Measurements from ENCODE around the gene ENOX2.

The ENOX2 gene

DNA sequence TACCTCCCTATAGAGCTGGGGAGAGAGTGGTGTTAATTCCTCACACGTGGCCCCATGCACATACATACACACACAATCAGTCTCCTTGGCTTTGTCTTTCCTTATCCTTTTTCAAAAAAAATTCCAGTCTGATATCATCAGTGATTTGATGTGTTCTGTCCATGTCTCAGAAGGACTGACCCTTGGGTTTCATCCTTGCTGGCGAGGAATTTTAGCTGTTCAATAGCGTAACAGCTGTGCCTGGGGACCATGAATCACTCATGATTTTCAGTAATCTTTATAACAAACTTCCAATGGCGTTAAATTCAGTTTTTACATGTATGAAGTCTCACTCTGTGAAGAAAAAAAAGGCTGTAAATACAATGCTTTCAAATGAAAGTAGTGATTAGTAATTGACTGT is 296.6 kb downstream of the ENOX2 start (continued):
- TF ChIP-seq ZC3H10 (CRISPR knock-in tag; IDR thresholded peaks at IDR 0.05) (no peak), ARNTL (CRISPR knock-in tag; IDR thresholded peaks at IDR 0.05; ENCODE audit: borderline replicate concordance, low read depth) (no peak)
- TF ChIP-seq, protein P1, sequence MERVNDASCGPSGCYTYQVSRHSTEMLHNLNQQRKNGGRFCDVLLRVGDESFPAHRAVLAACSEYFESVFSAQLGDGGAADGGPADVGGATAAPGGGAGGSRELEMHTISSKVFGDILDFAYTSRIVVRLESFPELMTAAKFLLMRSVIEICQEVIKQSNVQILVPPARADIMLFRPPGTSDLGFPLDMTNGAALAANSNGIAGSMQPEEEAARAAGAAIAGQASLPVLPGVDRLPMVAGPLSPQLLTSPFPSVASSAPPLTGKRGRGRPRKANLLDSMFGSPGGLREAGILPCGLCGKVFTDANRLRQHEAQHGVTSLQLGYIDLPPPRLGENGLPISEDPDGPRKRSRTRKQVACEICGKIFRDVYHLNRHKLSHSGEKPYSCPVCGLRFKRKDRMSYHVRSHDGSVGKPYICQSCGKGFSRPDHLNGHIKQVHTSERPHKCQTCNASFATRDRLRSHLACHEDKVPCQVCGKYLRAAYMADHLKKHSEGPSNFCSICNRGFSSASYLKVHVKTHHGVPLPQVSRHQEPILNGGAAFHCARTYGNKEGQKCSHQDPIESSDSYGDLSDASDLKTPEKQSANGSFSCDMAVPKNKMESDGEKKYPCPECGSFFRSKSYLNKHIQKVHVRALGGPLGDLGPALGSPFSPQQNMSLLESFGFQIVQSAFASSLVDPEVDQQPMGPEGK (CRISPR knock-in tag; IDR thresholded peaks at IDR 0.05; ENCODE audit: borderline replicate concordance), result no peak

DNA sequence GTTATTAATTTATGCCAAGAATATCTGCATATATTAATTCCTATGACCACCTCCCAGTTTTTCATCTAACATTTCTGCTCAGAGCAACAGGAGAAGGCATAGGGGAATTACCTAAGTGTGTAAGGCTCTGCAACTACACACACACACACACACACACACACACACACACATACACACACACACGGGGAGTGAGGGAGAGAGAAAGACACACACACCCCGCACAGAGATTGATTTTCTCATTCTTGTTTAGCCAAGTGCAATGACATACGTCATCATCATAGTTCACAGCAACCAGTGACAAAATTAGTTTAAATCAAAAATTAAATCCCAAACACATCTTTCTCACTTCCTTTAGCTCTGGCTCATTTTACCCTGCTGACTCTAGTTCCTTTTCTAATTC is 298.1 kb downstream of the ENOX2 start:
- no peak for TF ChIP-seq SNAI2 (CRISPR knock-in tag; IDR thresholded peaks at IDR 0.05)
- ATAC-seq, result no peak

DNA sequence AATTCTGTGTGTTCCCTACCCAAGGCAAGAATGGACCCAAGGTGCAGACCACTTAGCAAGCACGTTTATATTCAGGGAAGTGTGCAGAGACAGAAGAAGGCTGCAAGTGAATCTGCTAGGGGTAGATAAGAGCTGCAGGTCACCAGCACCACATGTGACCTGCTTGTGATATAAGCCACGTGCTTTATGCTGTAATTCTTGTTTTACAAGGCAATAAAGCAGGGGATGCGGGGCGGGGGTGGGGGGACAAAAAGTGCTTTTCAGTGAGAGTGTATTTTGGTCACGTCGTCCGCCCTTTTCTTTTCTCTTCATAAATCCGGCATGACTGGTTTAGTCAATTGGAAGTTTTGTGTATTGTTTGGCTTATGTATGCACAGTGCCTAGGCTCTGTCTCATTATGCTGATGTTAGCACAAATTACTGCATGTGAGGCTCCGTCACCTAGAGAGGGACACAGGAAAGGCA is 308.5 kb downstream of the ENOX2 start:
- ATAC-seq, result no peak
- TF ChIP-seq ARNTL (CRISPR knock-in tag; IDR thresholded peaks at IDR 0.05; ENCODE audit: borderline replicate concordance, low read depth), result no peak
- TF ChIP-seq ZNF565 (CRISPR knock-in tag; conservative IDR thresholded peaks at IDR 0.05; ENCODE audit: low read depth), result no peak
- TF ChIP-seq BACH2 (CRISPR knock-in tag; IDR thresholded peaks at IDR 0.05; ENCODE audit: borderline replicate concordance), result no peak
- no peak for TF ChIP-seq ZNF8 (CRISPR knock-in tag; IDR thresholded peaks at IDR 0.05)
- TF ChIP-seq, protein P2, sequence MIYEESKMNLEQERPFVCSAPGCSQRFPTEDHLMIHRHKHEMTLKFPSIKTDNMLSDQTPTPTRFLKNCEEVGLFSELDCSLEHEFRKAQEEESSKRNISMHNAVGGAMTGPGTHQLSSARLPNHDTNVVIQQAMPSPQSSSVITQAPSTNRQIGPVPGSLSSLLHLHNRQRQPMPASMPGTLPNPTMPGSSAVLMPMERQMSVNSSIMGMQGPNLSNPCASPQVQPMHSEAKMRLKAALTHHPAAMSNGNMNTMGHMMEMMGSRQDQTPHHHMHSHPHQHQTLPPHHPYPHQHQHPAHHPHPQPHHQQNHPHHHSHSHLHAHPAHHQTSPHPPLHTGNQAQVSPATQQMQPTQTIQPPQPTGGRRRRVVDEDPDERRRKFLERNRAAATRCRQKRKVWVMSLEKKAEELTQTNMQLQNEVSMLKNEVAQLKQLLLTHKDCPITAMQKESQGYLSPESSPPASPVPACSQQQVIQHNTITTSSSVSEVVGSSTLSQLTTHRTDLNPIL (CRISPR knock-in tag; IDR thresholded peaks at IDR 0.05; ENCODE audit: low read depth), result no peak
- TF ChIP-seq, protein P1 (CRISPR knock-in tag; IDR thresholded peaks at IDR 0.05; ENCODE audit: borderline replicate concordance), result no peak
- no peak for TF ChIP-seq ZFP3 (CRISPR knock-in tag; IDR thresholded peaks at IDR 0.05)
- no peak for TF ChIP-seq CSDC2 (CRISPR knock-in tag; IDR thresholded peaks at IDR 0.05)
- no peak for TF ChIP-seq OSR1 (CRISPR knock-in tag; IDR thresholded peaks at IDR 0.05)
- no peak for TF ChIP-seq GLIS3 (CRISPR knock-in tag; IDR thresholded peaks at IDR 0.05)
- TF ChIP-seq ZNF70 (CRISPR knock-in tag; IDR thresholded peaks at IDR 0.05), result no peak
- no peak for TF ChIP-seq ZC3H10 (CRISPR knock-in tag; IDR thresholded peaks at IDR 0.05)
- no peak for TF ChIP-seq TOX (CRISPR knock-in tag; IDR thresholded peaks at IDR 0.05; ENCODE audit: borderline replicate concordance)

DNA sequence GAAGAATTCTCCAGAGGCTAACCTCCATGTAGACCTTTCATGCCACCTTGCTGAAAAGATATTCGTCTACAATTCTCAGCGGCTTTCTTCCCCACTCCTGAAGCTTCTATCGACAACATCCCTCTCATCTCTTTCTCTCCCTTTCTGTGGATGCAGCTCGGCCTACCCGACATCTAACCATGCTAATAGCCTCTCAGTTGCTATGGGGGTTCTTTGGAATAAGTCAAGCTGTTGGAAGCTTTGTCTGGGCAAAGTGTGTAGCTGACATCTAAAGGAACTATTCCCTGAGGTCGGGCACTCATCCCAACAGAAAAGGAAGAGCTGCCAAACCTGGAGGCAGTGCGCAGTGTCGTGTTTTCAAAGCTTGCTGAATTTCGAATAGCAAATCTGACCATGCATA is 309.1 kb downstream of the ENOX2 start:
- ATAC-seq, result no peak
- TF ChIP-seq, protein P3, sequence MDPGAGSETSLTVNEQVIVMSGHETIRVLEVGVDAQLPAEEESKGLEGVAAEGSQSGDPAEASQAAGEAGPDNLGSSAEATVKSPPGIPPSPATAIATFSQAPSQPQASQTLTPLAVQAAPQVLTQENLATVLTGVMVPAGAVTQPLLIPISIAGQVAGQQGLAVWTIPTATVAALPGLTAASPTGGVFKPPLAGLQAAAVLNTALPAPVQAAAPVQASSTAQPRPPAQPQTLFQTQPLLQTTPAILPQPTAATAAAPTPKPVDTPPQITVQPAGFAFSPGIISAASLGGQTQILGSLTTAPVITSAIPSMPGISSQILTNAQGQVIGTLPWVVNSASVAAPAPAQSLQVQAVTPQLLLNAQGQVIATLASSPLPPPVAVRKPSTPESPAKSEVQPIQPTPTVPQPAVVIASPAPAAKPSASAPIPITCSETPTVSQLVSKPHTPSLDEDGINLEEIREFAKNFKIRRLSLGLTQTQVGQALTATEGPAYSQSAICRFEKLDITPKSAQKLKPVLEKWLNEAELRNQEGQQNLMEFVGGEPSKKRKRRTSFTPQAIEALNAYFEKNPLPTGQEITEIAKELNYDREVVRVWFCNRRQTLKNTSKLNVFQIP (CRISPR knock-in tag; IDR thresholded peaks at IDR 0.05; ENCODE audit: borderline replicate concordance, low read depth), result no peak
- TF ChIP-seq ISL1 (CRISPR knock-in tag; IDR thresholded peaks at IDR 0.05), result no peak
- TF ChIP-seq, protein P4, sequence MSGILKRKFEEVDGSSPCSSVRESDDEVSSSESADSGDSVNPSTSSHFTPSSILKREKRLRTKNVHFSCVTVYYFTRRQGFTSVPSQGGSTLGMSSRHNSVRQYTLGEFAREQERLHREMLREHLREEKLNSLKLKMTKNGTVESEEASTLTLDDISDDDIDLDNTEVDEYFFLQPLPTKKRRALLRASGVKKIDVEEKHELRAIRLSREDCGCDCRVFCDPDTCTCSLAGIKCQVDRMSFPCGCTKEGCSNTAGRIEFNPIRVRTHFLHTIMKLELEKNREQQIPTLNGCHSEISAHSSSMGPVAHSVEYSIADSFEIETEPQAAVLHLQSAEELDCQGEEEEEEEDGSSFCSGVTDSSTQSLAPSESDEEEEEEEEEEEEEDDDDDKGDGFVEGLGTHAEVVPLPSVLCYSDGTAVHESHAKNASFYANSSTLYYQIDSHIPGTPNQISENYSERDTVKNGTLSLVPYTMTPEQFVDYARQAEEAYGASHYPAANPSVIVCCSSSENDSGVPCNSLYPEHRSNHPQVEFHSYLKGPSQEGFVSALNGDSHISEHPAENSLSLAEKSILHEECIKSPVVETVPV (CRISPR knock-in tag; IDR thresholded peaks at IDR 0.05), result no peak
- no peak for TF ChIP-seq ZNF70 (CRISPR knock-in tag; IDR thresholded peaks at IDR 0.05)

DNA sequence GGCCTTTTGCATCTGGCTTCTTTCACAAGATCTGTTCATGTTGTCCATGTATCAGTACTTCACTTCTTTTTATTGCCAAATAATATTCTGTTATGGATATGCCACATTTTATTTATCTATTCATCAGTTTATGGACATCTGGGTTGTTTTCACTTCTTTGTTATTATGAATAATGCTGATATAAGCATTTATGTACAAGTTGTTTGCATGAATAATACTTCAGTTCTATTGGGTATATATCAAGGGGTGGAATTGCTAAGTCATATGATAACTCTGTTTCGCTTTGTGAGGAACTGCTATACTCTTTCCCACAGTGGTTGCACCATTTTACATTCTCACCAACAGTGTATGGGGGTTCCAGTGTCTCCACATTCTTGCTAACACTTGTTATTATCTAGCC is 310.8 kb downstream of the ENOX2 start:
- no peak for ATAC-seq
- TF ChIP-seq TOX (CRISPR knock-in tag; IDR thresholded peaks at IDR 0.05; ENCODE audit: borderline replicate concordance) (no peak), GLIS3 (CRISPR knock-in tag; IDR thresholded peaks at IDR 0.05) (no peak), ZNF8 (CRISPR knock-in tag; IDR thresholded peaks at IDR 0.05) (no peak), ISL1 (CRISPR knock-in tag; IDR thresholded peaks at IDR 0.05) (no peak), OSR1 (CRISPR knock-in tag; IDR thresholded peaks at IDR 0.05) (no peak), CSDC2 (CRISPR knock-in tag; IDR thresholded peaks at IDR 0.05) (no peak), SNAI2 (CRISPR knock-in tag; IDR thresholded peaks at IDR 0.05) (no peak), RARB (CRISPR knock-in tag; IDR thresholded peaks at IDR 0.05) (no peak), TCF4 (CRISPR knock-in tag; IDR thresholded peaks at IDR 0.05; ENCODE audit: borderline replicate concordance) (no peak), ARNTL (CRISPR knock-in tag; IDR thresholded peaks at IDR 0.05; ENCODE audit: borderline replicate concordance, low read depth) (no peak), ZNF70 (CRISPR knock-in tag; IDR thresholded peaks at IDR 0.05) (no peak)
- TF ChIP-seq, protein P4 (CRISPR knock-in tag; IDR thresholded peaks at IDR 0.05), result no peak
- TF ChIP-seq, protein P3 (CRISPR knock-in tag; IDR thresholded peaks at IDR 0.05; ENCODE audit: borderline replicate concordance, low read depth), result no peak

All from SK-N-SH treated with all-trans-retinoic acid at 6 μM for 48 hours (cell line).